CD14-positive monocyte (primary cell): ENCODE measurements around the gene CD4. TPM values are rescaled to one million over a fixed set of nuclear protein-coding genes. Genes with fewer than 3 reads are reported as not detected.

Experiments used
- DNase-seq, 3 donors: peaks; one replicate each; pipeline ENCODE4 v3.0.0-alpha.2; 2011 to 2022
- H2AFZ ChIP-seq: 2 replicates; pipeline ENCODE4 v1.6.0; 2012; ENCODE audit warnings: mild to moderate bottlenecking, low read depth, low read length, inconsistent platforms; ENCODE audit not compliant: insufficient read depth, poor library complexity, severe bottlenecking
- H3K27ac ChIP-seq, 2 donors: 1 replicate in 1 of 2; 2 replicates in 1 of 2; pipeline ENCODE4 v1.5.1; 2012 to 2013; ENCODE audit warnings: low read length in 2 of 2, control low read depth in 1 of 2, inconsistent platforms in 1 of 2, low read depth in 1 of 2, mild to moderate bottlenecking in 1 of 2
- H3K27me3 ChIP-seq, 2 donors: one replicate each; pipeline versions ENCODE4 v1.6.0 to v1.6.1; 2011 to 2013; ENCODE audit warnings: low read length in 2 of 2; ENCODE audit not compliant: control insufficient read depth in 2 of 2, insufficient read depth in 2 of 2
- H3K36me3 ChIP-seq, 2 donors: replicated peaks in 1 of 2; 1 replicate in 1 of 2; 2 replicates in 1 of 2; pipeline versions ENCODE4 v1.5.1 to v1.6.1; 2012 to 2013; ENCODE audit warnings: low read length in 2 of 2, control low read depth in 1 of 2, inconsistent platforms in 1 of 2, mild to moderate bottlenecking in 1 of 2; ENCODE audit not compliant: insufficient read depth in 2 of 2, control insufficient read depth in 1 of 2
- H3K4me1 ChIP-seq, 2 donors: 1 replicate in 1 of 2; 2 replicates in 1 of 2; pipeline versions ENCODE4 v1.5.1 to v1.6.1; 2012 to 2013; ENCODE audit warnings: low read length in 2 of 2, control low read depth in 1 of 2, inconsistent platforms in 1 of 2, mild to moderate bottlenecking in 1 of 2, moderate library complexity in 1 of 2; ENCODE audit not compliant: insufficient read depth in 2 of 2, control insufficient read depth in 1 of 2
- H3K4me2 ChIP-seq: replicated peaks from 2 replicates; pipeline ENCODE3; 2012; ENCODE audit warnings: low read length, moderate library complexity, mild to moderate bottlenecking; ENCODE audit not compliant: poor library complexity, severe bottlenecking; ENCODE audit errors: extremely low read depth
- H3K4me3 ChIP-seq, 3 experiments: fragments of 200-600 bp in 1 of 3; sonication (generic) in 1 of 3; replicated peaks in 1 of 3; 1 replicate in 2 of 3; 2 replicates in 1 of 3; pipeline ENCODE4 v1.5.1; 2011 to 2013; ENCODE audit warnings: low read length in 3 of 3, mild to moderate bottlenecking in 3 of 3, control low read depth in 2 of 3, low read depth in 2 of 3, inconsistent platforms in 1 of 3, moderate library complexity in 1 of 3
- H3K79me2 ChIP-seq: 2 replicates; pipeline ENCODE4 v1.6.0; 2012; ENCODE audit warnings: mild to moderate bottlenecking, control low read depth, inconsistent platforms, low read length, moderate library complexity; ENCODE audit not compliant: insufficient read depth
- H3K9ac ChIP-seq: 2 replicates; pipeline ENCODE4 v1.6.0; 2017; ENCODE audit warnings: low read length, mild to moderate bottlenecking; ENCODE audit not compliant: insufficient read depth, poor library complexity, severe bottlenecking
- H3K9me3 ChIP-seq, 2 donors: replicated peaks in 1 of 2; 1 replicate in 1 of 2; 2 replicates in 1 of 2; pipeline versions ENCODE4 v1.5.1 to v1.6.1; 2012 to 2013; ENCODE audit warnings: low read length in 2 of 2, control low read depth in 1 of 2; ENCODE audit not compliant: control insufficient read depth in 1 of 2, insufficient read depth in 1 of 2
- H4K20me1 ChIP-seq: 2 replicates; pipeline ENCODE4 v1.6.0; 2012; ENCODE audit warnings: mild to moderate bottlenecking, low read length, control low read depth, moderate library complexity; ENCODE audit not compliant: insufficient read depth
- H3K27ac Mint-ChIP-seq, 7 donors: one replicate each; pipeline ENCODE4 v1.8.0; 2020; ENCODE audit warnings: mild to moderate bottlenecking in 7 of 7, mixed read lengths in 7 of 7, moderate library complexity in 6 of 7, inconsistent platforms in 2 of 7
- H3K27me3 Mint-ChIP-seq, 3 donors: one replicate each; pipeline ENCODE4 v1.8.0; 2021 to 2022; ENCODE audit warnings: low read depth in 3 of 3, mild to moderate bottlenecking in 3 of 3, mixed read lengths in 3 of 3, moderate library complexity in 3 of 3, inconsistent platforms in 1 of 3
- H3K36me3 Mint-ChIP-seq, 2 donors: one replicate each; pipeline ENCODE4 v1.8.0; 2020; ENCODE audit warnings: mixed read lengths in 2 of 2, inconsistent platforms in 1 of 2, mild to moderate bottlenecking in 1 of 2
- H3K4me1 Mint-ChIP-seq: one replicate; pipeline ENCODE4 v1.8.0; 2020; ENCODE audit warnings: mild to moderate bottlenecking, mixed read lengths
- H3K4me3 Mint-ChIP-seq, 2 donors: one replicate each; pipeline ENCODE4 v1.8.0; 2020; ENCODE audit warnings: mild to moderate bottlenecking in 2 of 2, mixed read lengths in 2 of 2, moderate library complexity in 1 of 2
- H3K9me3 Mint-ChIP-seq, 7 donors: one replicate each; pipeline ENCODE4 v1.8.0; 2020 to 2022; ENCODE audit warnings: mixed read lengths in 7 of 7, mild to moderate bottlenecking in 6 of 7, moderate library complexity in 6 of 7, inconsistent platforms in 2 of 7
- WGBS: methylation state at CpG from one replicate; pipeline ENCODE4 v1.1.5; 2013; ENCODE audit warnings: missing lambda C conversion rate; ENCODE audit not compliant: insufficient coverage; 5-methylcytosine and 5-hydroxymethylcytosine counted together
- intact Hi-C, 2 donors: fragments of 100-400 bp; cut with micrococcal nuclease; formaldehyde crosslinking; loops; one replicate each; pipeline versions ENCODE4 v1.15.0 to v1.15.1; 2023
- polyA plus RNA-seq, 3 donors: library from polyadenylated mRNA; depleted of rRNA in 1 of 3; unstranded in 2 of 3; stranded (reverse) in 1 of 3; fragments of 300-500 nt in 2 of 3; fragments of >200 nt in 1 of 3; fragmentation: Illumina TruSeq in 2 of 3; gene quantifications; 1 replicate in 2 of 3; 2 replicates in 1 of 3; pipeline ENCODE4 v1.2.3, GENCODE V29; 2012 to 2021
- TF ChIP-seq, protein P1 (sequence below): fragments of 200-600 bp; IDR thresholded peaks from one replicate; pipeline ENCODE4 v1.8.0; 2022; ENCODE audit warnings: antibody characterized with exemption, mild to moderate bottlenecking

The CD4 gene
- polyA plus RNA-seq, 3 donors, result 261 to 371 (median 269) TPM

DNA sequence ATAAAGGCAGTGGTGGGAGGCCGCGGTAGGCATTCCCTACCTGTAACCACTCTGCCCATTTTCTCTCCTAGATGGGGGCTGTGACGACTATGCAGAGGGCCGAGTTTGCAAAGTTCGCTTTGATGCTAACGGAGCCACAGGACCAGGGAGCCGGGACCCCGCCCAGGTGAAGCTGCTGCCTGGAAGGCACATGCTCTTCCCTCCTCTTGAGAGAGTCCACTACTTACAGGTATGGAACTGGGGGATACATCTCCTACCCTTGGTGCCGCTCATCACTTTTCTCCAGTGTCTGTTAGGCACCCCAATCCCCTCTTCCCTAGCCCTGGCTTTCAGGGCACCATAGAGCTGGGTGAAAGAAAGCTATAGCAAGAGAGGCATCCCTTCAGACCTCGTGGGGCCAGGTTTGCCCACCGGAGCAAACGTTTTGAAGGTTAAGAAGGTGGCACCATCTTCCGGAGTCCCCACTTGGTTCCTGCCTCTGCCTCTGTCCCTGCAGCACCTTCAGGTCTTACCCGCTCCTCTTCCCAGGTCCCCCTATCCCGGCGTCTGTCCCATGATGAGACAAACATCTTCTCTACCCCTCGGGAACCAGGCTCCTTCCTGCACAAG, 36.9 kb downstream of the CD4 start:
- peaks cover 23 to 49% of the 10 kb centered on the region in 2 donors for H3K4me1 ChIP-seq
- Mint-ChIP-seq H3K9me3 (peaks cover 0 to 12% (median 8%) of the 10 kb centered on the region in 7 donors), H3K4me1 (peaks cover 42% of the 10 kb centered on the region), H3K27ac (peak overlapping the region in 1 of 7 donors; percentile 25), H3K36me3 (peaks cover 16 to 26% of the 10 kb centered on the region in 2 donors), H3K4me3 (peak overlapping the region in 1 of 2 donors; percentile 84), H3K27me3 (peaks cover 50 to 69% (median 52%) of the 10 kb centered on the region in 3 donors)
- H3K79me2 ChIP-seq, result peaks cover 5% of the 10 kb centered on the region
- H3K9me3 ChIP-seq, result peaks cover 0 to 6% of the 10 kb centered on the region in 2 donors
- H2AFZ ChIP-seq, result no peak overlapping the region
- no peak overlapping the region for H3K27ac ChIP-seq
- H3K4me2 ChIP-seq, result no peak overlapping the region
- H4K20me1 ChIP-seq, result peaks cover 29% of the 10 kb centered on the region
- H3K36me3 ChIP-seq, result no peaks in the 10 kb centered on the region
- TF ChIP-seq, protein P1, sequence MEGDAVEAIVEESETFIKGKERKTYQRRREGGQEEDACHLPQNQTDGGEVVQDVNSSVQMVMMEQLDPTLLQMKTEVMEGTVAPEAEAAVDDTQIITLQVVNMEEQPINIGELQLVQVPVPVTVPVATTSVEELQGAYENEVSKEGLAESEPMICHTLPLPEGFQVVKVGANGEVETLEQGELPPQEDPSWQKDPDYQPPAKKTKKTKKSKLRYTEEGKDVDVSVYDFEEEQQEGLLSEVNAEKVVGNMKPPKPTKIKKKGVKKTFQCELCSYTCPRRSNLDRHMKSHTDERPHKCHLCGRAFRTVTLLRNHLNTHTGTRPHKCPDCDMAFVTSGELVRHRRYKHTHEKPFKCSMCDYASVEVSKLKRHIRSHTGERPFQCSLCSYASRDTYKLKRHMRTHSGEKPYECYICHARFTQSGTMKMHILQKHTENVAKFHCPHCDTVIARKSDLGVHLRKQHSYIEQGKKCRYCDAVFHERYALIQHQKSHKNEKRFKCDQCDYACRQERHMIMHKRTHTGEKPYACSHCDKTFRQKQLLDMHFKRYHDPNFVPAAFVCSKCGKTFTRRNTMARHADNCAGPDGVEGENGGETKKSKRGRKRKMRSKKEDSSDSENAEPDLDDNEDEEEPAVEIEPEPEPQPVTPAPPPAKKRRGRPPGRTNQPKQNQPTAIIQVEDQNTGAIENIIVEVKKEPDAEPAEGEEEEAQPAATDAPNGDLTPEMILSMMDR, result no peak
- H3K4me3 ChIP-seq, result no peak overlapping the region
- peaks cover 12 to 56% of the 10 kb centered on the region in 2 donors for H3K27me3 ChIP-seq
- intact Hi-C loops, result loop anchor here (5.0 kb wide), 3 partner anchors 34 to 204 kb away; no protein-coding TSS in a partner anchor
- no peak overlapping the region for H3K9ac ChIP-seq
- no peak for DNase-seq
- 100% methylated on average over 6 of the region's 17 CpGs for WGBS

DNA sequence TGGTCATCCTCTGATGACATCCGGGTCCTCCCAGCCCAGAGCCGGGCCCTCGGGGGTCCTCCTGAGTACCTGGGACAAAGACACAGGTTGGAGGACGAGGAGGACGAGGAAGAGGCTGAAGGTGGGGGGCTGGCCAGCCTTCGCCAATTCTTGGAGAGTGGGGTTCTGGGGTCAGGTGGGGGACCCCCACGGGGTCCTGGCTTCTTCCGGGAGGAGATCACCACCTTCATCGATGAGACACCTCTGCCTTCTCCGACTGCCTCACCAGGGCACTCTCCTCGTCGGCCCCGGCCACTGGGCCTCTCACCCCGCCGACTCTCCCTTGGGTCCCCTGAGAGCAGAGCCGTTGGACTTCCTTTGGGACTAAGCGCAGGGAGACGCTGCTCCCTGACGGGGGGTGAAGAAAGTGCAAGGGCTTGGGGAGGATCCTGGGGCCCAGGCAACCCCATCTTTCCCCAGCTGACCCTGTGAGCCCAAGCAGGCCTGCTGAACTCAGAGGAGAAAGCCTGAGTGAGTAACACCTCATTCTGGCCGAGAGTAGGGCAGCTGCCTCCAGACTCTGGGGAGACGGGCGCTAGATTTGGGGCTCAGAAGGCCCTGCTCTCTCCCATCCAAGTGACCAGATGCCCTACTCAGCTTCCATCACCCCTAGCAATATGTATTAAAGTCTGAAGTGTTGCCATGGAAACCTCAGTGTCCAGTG, 37.6 kb downstream of the CD4 start:
- Histone ChIP-seq H3K79me2 (peaks cover 5% of the 10 kb centered on the region), H3K9me3 (peaks cover 0 to 6% of the 10 kb centered on the region in 2 donors), H3K36me3 (no peaks in the 10 kb centered on the region), H3K4me1 (peaks cover 21 to 46% of the 10 kb centered on the region in 2 donors), H3K9ac (no peak overlapping the region), H3K27me3 (peaks cover 12 to 56% of the 10 kb centered on the region in 2 donors), H3K4me2 (no peak overlapping the region), H3K4me3 (no peak overlapping the region), H4K20me1 (peaks cover 29% of the 10 kb centered on the region), H2AFZ (no peak overlapping the region), H3K27ac (no peak overlapping the region)
- Mint-ChIP-seq H3K4me1 (peaks cover 39% of the 10 kb centered on the region), H3K36me3 (peaks cover 16 to 26% of the 10 kb centered on the region in 2 donors), H3K4me3 (peak overlapping the region; percentile 63 to 84), H3K9me3 (peaks cover 0 to 12% (median 8%) of the 10 kb centered on the region in 7 donors), H3K27ac (no peak overlapping the region), H3K27me3 (peaks cover 55 to 75% (median 58%) of the 10 kb centered on the region in 3 donors)
- WGBS, result 96% methylated on average over 22 of the region's 22 CpGs
- intact Hi-C loops, result loop anchor here (5.0 kb wide), 3 partner anchors 35 to 205 kb away; no protein-coding TSS in a partner anchor
- TF ChIP-seq, protein P1, result no peak
- no peak for DNase-seq
